GM19328 (cell line): Measurements from ENCODE around the gene S100A3.
"Not testable (repeated sequence)": the region's sequence is repeated elsewhere in the genome, so short reads cannot be mapped to it uniquely, and the experiment has no call there.

Experiments
- ATAC-seq: cut with Tn5 transposase; IDR thresholded peaks from one replicate; pipeline ENCODE4 v1.9.1; 2021; ENCODE audit warnings: mild to moderate bottlenecking, moderate library complexity; ENCODE audit not compliant: unreplicated experiment

S100A3 gene

GRCh38 chr1:153570874-153571273, 21.8 kb upstream of the S100A3 start:
- no peak for ATAC-seq

GRCh38 chr1:153569465-153569864, 20.4 kb upstream of the S100A3 start:
- no peak for ATAC-seq

- no peak for ATAC-seq
Measured at GRCh38 chr1:153568367-153569099, 19.5 kb upstream of the S100A3 start.

GRCh38 chr1:153567621-153568366, 18.7 kb upstream of the S100A3 start:
- no peak for ATAC-seq

- no peak for ATAC-seq
Measured at GRCh38 chr1:153566414-153567371, 17.6 kb upstream of the S100A3 start.

- ATAC-seq: no peak
Measured at GRCh38 chr1:153565529-153566374, 16.7 kb upstream of the S100A3 start, which contains the start of gene S100A2. Gene S100A2, minus strand, starts transcription at chr1:153565844. Its CDS starts 1,967 bp downstream, at chr1:153563877.

GRCh38 chr1:153563991-153564390, 14.9 kb upstream of the S100A3 start:
- no peak for ATAC-seq

- no peak for ATAC-seq
Measured at GRCh38 chr1:153563483-153563901, 14.4 kb upstream of the S100A3 start.

- not testable (repeated sequence) for ATAC-seq
Measured at GRCh38 chr1:153562021-153562420, 13.0 kb upstream of the S100A3 start.

GRCh38 chr1:153561466-153561985, 12.5 kb upstream of the S100A3 start:
- ATAC-seq: no peak

GRCh38 chr1:153560771-153561465, 11.9 kb upstream of the S100A3 start:
- ATAC-seq: no peak

GRCh38 chr1:153560241-153560640, 11.2 kb upstream of the S100A3 start:
- no peak for ATAC-seq

- ATAC-seq: no peak
Measured at GRCh38 chr1:153557877-153558276, 8.8 kb upstream of the S100A3 start.

GRCh38 chr1:153556348-153556747, 7.3 kb upstream of the S100A3 start:
- no peak for ATAC-seq

- no peak for ATAC-seq
Measured at GRCh38 chr1:153553830-153554541, 4.9 kb upstream of the S100A3 start.

GRCh38 chr1:153553096-153553495, 4.0 kb upstream of the S100A3 start:
- no peak for ATAC-seq

- no peak for ATAC-seq
Measured at GRCh38 chr1:153552335-153552734, 3.3 kb upstream of the S100A3 start.

- no peak for ATAC-seq
Measured at GRCh38 chr1:153550827-153551500, 1.9 kb upstream of the S100A3 start.
